Measurements from ENCODE around the gene PPIL1.

PPIL1 gene

DNA sequence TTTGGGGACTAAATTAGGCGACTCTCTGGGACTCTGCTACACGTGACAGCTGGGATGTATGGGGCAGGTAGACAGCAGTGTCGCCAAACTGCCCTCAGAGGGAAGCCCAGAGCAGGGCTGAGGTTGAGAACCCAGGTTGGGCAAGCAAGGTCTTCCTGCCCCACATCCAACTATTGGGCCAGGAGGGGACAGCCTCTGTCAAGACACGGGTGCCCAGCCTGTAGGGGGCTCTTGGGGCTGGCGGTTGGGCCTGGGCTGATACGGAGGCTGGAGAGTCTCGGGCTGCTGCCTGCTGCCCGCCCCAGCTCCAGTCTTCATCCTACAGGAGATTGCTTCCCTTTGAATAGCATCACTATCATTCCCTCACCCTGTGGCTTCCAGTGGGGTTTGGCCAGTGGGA is 68.7 kb downstream of the PPIL1 start:
- no peak for DNase-seq (ENCODE audit: low spot score)
- Histone ChIP-seq H3K4me3 (ENCODE audit: severe bottlenecking) (no peak overlapping the region), H3K9me3 (ENCODE audit: severe bottlenecking) (no peaks in the 10 kb centered on the region), H3K4me1 (ENCODE audit: insufficient read depth, poor library complexity, severe bottlenecking) (no peaks in the 10 kb centered on the region), H3K36me3 (ENCODE audit: low read depth) (no peaks in the 10 kb centered on the region), H3K27ac (ENCODE audit: poor library complexity, severe bottlenecking) (no peak overlapping the region), H3K27me3 (ENCODE audit: insufficient read depth, poor library complexity, severe bottlenecking) (no peaks in the 10 kb centered on the region)
- ATAC-seq (ENCODE audit: low read depth): no peak
- TF ChIP-seq, protein P1, sequence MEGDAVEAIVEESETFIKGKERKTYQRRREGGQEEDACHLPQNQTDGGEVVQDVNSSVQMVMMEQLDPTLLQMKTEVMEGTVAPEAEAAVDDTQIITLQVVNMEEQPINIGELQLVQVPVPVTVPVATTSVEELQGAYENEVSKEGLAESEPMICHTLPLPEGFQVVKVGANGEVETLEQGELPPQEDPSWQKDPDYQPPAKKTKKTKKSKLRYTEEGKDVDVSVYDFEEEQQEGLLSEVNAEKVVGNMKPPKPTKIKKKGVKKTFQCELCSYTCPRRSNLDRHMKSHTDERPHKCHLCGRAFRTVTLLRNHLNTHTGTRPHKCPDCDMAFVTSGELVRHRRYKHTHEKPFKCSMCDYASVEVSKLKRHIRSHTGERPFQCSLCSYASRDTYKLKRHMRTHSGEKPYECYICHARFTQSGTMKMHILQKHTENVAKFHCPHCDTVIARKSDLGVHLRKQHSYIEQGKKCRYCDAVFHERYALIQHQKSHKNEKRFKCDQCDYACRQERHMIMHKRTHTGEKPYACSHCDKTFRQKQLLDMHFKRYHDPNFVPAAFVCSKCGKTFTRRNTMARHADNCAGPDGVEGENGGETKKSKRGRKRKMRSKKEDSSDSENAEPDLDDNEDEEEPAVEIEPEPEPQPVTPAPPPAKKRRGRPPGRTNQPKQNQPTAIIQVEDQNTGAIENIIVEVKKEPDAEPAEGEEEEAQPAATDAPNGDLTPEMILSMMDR (IDR thresholded peaks at IDR 0.05; ENCODE audit: poor library complexity, severe bottlenecking): no peak

DNA sequence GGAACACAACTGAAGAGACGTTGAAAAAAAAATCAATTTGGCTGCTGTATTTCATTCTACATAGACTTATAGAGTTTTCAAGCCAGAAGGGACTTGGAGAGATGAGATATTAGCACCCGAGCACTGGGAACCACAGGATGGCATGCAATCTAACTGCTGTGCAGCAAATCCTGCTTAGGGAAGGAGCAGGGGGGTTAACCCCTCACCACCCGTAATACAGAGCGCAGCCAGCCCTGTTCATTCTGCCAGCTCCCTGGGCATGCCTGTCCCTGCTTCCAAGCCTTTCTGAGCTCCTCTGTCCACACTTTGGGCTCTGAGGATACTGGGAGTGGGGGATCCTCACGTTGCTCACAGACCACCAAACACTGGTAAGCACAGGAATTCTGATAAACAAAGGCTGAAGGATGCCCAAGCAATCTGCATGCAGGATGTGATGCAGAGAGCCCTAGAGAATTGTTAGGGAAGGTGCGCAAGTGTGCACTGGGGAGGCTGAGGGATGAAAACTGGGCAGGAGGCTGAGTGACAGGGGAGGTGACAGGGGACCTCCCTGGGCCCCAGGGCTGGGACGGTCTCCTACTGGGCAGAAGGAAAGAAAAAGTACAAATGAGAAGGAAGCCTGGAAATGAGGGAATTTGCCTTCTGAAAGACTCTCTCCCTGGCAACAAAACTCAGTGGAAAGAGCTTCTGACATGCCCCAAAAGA is 69.4 kb downstream of the PPIL1 start:
- no peak overlapping the region for H3K27ac ChIP-seq (ENCODE audit: poor library complexity, severe bottlenecking)
- no peaks in the 10 kb centered on the region for H3K9me3 ChIP-seq (ENCODE audit: severe bottlenecking)
- H3K4me1 ChIP-seq (ENCODE audit: insufficient read depth, poor library complexity, severe bottlenecking): no peaks in the 10 kb centered on the region
- no peaks in the 10 kb centered on the region for H3K27me3 ChIP-seq (ENCODE audit: insufficient read depth, poor library complexity, severe bottlenecking)
- H3K36me3 ChIP-seq (ENCODE audit: low read depth): no peaks in the 10 kb centered on the region
- TF ChIP-seq, protein P1 (IDR thresholded peaks at IDR 0.05; ENCODE audit: poor library complexity, severe bottlenecking): no peak
- DNase-seq (ENCODE audit: low spot score): no peak
- H3K4me3 ChIP-seq (ENCODE audit: severe bottlenecking): no peak overlapping the region
- ATAC-seq (ENCODE audit: low read depth): no peak
